Central memory CD8-positive, alpha-beta T cell (primary cell): ENCODE data around the gene OSBPL3.

Experiments used
- ATAC-seq: fragments of 150-1000 bp; cut with Tn5 transposase; replicated peaks from 2 replicates; pipeline ENCODE4 v1.10.0; 2022; ENCODE audit warnings: mild to moderate bottlenecking, moderate FRiP score, moderate number of reproducible peaks; ENCODE audit not compliant: poor library complexity, severe bottlenecking; ENCODE audit errors: extremely low read depth
- DNase-seq, 2 donors: peaks; one replicate each; pipeline ENCODE4 v3.0.0; 2021; ENCODE audit warnings: low spot score in 2 of 2
- H3K27ac Mint-ChIP-seq: one replicate; pipeline ENCODE4 v1.8.0; 2022; ENCODE audit warnings: low read depth, mild to moderate bottlenecking, moderate library complexity, mixed read lengths
- H3K27me3 Mint-ChIP-seq: one replicate; pipeline ENCODE4 v1.8.0; 2022; ENCODE audit warnings: mixed read lengths
- H3K36me3 Mint-ChIP-seq: one replicate; pipeline ENCODE4 v1.8.0; 2022; ENCODE audit warnings: mild to moderate bottlenecking, moderate library complexity, mixed read lengths; ENCODE audit not compliant: insufficient read depth
- H3K4me1 Mint-ChIP-seq: one replicate; pipeline ENCODE4 v1.8.0; 2022; ENCODE audit warnings: mixed read lengths
- H3K4me3 Mint-ChIP-seq: one replicate; pipeline ENCODE4 v1.8.0; 2022; ENCODE audit warnings: mild to moderate bottlenecking, moderate library complexity, mixed read lengths
- H3K9me3 Mint-ChIP-seq: one replicate; pipeline ENCODE4 v1.8.0; 2022; ENCODE audit warnings: mixed read lengths

OSBPL3 gene

DNA sequence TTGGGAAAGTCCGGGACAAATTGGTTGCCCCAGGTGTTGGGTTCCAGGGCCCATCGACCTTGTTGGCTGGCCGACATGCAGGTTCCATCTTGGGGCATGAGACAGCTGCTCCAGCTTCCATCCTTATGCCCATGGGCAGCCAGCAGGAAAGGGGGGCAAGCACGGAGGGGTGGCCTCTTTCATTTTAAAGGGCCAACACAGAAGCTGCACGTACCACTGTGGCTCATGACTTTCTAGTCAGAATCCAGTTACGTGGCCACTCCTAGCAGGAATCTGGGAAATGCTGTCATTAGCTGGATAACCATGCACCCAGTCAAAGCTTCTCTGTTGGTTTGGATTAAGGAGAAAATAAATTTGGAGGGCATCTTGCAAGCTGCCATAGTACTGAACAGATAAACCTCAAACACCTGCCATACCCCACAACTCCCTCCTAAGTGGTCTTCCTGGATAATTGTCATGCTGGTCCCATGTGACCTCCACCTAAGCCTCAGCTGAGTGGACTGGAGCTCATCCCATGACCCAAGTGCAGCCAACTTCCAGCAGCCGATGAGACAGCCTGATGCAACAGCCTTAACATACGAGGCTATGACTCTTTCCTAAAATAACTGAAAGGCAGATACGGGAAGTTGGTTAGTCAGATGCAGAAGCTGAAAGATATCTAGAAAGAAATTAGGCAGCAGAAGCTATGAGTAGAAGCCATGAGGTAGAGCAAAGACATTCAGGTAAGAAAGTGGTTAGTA, 201.3 kb downstream of the OSBPL3 start:
- H3K36me3 Mint-ChIP-seq, result no peaks in the 10 kb centered on the region
- H3K9me3 Mint-ChIP-seq, result no peaks in the 10 kb centered on the region
- no peak overlapping the region for H3K27ac Mint-ChIP-seq
- no peaks in the 10 kb centered on the region for H3K4me1 Mint-ChIP-seq
- H3K4me3 Mint-ChIP-seq, result no peak overlapping the region
- DNase-seq (no peak), ATAC-seq (no peak)
- H3K27me3 Mint-ChIP-seq, result no peaks in the 10 kb centered on the region

DNA sequence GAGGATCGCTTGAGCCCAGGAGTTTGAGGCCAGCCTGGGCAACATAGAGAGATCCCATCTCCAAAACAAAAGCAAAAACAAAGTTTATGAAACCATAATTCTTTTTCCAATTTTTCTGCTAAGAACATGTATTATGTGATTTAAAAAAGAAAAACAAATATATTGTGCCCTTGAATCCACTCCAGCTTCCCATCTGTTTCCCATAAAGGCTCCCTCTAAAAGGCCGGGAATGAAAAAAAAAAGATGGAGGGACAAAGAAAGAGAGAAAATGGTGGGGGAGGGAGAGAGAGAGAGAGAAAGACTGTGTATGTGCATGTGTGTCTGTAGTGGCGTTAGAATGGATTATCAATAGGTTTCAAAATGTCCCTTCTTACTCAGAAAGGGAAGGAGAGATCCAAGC, 202.2 kb downstream of the OSBPL3 start:
- DNase-seq (no peak), ATAC-seq (no peak)
- H3K36me3 Mint-ChIP-seq, result no peaks in the 10 kb centered on the region
- no peaks in the 10 kb centered on the region for H3K9me3 Mint-ChIP-seq
- H3K27me3 Mint-ChIP-seq, result no peaks in the 10 kb centered on the region
- H3K4me3 Mint-ChIP-seq, result no peak overlapping the region
- H3K4me1 Mint-ChIP-seq, result no peaks in the 10 kb centered on the region
- H3K27ac Mint-ChIP-seq, result no peak overlapping the region

DNA sequence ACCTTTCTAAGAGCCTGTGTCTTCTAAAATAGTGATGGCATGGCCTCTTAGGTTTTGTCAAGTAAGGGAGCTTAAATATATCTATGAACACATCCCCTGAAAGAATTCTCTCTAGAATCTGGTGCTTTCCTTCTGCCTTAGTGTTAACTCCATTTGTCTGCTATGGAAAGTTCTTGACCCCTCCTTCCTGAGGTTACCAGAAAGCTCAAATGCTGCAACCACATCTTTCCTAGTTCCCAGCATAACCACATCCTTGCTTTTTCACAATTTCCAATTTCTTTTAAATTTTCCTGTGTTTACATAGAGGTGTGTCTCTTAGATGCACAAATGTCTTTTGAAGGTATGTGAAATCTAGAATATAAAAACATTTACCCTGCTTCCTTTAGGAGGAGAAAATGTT, 206.3 kb downstream of the OSBPL3 start:
- DNase-seq (no peak), ATAC-seq (no peak)
- Mint-ChIP-seq H3K36me3 (peaks cover 3% of the 10 kb centered on the region), H3K27me3 (peaks cover 26% of the 10 kb centered on the region), H3K9me3 (peaks cover 8% of the 10 kb centered on the region), H3K4me1 (no peaks in the 10 kb centered on the region), H3K4me3 (no peak overlapping the region), H3K27ac (no peak overlapping the region)

DNA sequence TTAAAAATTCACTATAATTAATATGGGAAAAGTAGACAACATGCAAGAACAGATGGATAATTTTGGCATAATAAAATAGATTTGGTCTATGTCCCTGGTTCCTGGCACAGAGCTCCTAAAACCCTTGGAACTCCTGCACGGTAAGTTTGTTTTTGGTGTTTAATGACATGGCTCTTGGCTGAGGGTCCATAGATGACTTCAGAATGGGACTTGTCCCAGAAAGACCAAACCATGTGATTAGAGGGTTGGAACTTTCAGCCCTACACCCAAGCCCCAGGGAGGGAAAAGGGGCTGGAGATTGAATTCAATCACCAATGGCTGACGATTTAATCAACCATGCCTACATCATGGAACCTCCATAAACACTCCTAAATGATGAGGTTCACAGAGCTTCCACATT, 210.1 kb downstream of the OSBPL3 start:
- Mint-ChIP-seq H3K9me3 (peaks cover 8% of the 10 kb centered on the region), H3K27ac (no peak overlapping the region), H3K4me3 (no peak overlapping the region), H3K4me1 (no peaks in the 10 kb centered on the region), H3K27me3 (peaks cover 49% of the 10 kb centered on the region), H3K36me3 (peaks cover 3% of the 10 kb centered on the region)
- ATAC-seq (no peak), DNase-seq (no peak)

DNA sequence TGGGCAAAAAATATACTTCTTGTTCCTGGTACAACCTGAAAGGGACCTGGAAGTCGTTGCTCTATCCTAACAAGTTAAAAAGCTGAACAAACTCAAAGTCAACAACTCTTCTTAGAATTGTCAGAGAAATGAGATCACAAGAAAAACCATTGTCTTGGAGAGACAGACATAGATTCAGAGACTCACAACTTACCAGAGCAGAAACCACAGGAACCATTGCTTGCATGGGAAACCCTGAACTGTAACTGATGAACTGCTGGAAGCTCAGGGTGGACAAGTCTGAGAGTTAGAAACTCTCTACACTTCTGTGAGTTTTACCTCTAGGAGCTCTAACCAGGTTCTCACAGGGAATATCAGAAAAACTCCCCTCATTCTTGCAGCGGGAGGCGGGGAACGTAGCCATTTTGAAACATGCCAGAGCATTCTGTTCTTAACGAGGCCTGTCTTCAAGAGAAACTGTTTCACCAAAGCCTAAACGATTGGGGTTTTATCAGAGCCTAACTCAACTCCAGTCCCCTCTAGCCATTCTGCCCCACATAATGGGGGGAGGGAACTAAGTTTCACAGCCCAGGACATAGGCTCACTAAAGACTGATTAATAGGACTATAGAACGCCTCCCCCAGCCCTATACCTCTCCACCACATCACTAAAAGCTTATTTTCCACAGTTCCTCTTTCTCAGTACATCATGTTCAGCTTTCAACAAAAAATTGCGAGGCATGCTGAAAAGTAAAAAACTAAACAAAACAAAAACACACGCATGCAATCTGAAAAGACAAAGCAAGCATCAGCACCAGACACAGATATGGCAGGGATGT, 210.8 kb downstream of the OSBPL3 start:
- Mint-ChIP-seq H3K4me3 (no peak overlapping the region), H3K36me3 (peaks cover 3% of the 10 kb centered on the region), H3K27me3 (peaks cover 56% of the 10 kb centered on the region), H3K27ac (no peak overlapping the region), H3K9me3 (peaks cover 8% of the 10 kb centered on the region), H3K4me1 (no peaks in the 10 kb centered on the region)
- ATAC-seq (no peak), DNase-seq (no peak)

DNA sequence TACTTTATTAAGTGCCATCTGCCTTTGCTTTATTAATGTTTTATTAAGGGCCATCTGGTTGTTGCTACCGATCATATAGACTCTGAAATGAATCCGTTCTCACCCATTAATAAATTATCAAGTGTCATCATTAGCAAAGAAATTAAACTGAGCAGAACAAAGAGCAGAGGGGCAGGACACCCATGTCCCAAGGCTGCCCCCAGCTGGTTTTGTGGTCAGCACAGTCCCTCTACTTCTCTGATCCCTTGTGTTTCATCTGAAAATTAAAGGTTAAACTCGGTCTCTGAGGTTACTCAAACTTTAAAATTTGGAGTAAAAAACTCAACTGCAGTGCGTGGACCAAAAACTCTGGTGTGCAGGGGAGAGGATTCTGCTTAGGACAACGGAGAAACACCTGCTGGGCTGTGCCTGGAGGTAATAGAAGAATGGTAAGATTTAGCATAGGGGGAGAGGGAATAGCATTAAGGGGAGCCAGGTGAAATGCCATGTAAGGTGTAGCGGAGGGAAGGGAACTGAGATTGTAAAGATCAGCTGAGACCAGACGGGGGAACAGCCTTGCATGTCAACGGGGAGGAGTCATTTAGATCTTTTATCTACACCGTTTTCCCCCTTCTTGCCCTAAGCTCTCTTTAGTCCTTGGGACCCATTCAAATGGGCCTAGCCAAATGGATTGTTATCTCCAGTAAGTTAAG, 212.0 kb downstream of the OSBPL3 start:
- Mint-ChIP-seq H3K9me3 (peaks cover 8% of the 10 kb centered on the region), H3K4me3 (no peak overlapping the region), H3K27ac (no peak overlapping the region), H3K4me1 (no peaks in the 10 kb centered on the region), H3K27me3 (peaks cover 63% of the 10 kb centered on the region), H3K36me3 (peaks cover 3% of the 10 kb centered on the region)
- no peak for DNase-seq
- no peak for ATAC-seq

DNA sequence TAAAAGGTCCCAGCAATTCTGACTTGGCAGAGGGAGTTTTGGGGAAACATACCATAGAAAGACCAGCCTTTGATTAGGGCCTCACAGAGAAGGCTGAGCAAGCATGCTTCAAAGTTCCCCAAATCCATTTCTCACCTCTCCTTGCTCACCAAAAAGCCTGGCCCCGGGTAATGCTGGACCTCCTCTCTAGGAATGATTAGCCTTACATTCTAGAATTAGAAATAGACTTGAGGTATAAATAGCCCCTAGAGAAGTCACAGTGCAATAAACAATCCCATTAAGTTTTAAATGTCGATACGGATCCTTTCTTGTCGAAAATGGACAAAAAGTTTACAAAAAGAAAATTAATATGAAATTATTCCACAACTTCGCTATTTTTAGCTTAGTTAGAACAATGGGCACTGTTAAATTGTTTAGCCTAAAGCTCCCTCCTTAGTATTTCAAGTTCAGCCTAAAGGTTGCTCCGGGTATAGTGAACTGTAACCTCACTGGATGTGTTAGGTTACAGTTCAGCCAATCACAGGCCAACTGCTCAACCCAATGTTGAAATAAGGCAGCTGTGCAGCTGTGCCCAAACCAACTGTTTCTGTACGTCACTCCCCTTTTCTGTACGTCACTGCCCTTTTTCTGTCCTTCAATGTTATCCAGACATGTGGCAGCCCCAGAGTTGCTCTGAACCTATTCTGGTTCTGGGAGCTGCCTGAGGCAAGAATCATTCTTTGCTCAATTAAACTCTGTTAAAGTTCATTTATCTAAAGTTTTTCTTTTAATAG, 214.8 kb downstream of the OSBPL3 start:
- no peaks in the 10 kb centered on the region for H3K9me3 Mint-ChIP-seq
- no peaks in the 10 kb centered on the region for H3K36me3 Mint-ChIP-seq
- no peaks in the 10 kb centered on the region for H3K4me1 Mint-ChIP-seq
- ATAC-seq (no peak), DNase-seq (no peak)
- no peak overlapping the region for H3K27ac Mint-ChIP-seq
- no peak overlapping the region for H3K4me3 Mint-ChIP-seq
- peaks cover 80% of the 10 kb centered on the region for H3K27me3 Mint-ChIP-seq

DNA sequence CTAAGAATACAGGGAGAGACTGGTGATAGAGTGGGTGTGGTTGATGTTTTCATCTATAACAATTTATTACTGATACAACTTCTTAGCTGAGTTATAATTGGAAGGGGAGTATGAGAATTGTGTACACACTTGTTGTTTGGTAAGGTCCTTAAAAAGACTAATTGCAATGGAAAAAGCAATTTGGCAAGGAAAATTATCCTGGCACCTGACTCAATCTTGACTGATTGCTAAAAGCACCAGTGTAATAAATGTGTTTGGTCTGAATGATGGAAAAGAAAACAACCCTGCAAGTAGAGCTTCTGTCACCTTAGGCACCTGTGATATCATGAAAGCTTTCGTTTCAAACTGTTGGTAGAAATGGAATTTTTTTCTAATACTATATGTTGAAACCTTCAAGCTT, 216.0 kb downstream of the OSBPL3 start:
- Mint-ChIP-seq H3K4me1 (no peaks in the 10 kb centered on the region), H3K27ac (no peak overlapping the region), H3K4me3 (no peak overlapping the region), H3K36me3 (no peaks in the 10 kb centered on the region), H3K27me3 (peaks cover 80% of the 10 kb centered on the region), H3K9me3 (no peaks in the 10 kb centered on the region)
- no peak for ATAC-seq
- DNase-seq, result no peak

DNA sequence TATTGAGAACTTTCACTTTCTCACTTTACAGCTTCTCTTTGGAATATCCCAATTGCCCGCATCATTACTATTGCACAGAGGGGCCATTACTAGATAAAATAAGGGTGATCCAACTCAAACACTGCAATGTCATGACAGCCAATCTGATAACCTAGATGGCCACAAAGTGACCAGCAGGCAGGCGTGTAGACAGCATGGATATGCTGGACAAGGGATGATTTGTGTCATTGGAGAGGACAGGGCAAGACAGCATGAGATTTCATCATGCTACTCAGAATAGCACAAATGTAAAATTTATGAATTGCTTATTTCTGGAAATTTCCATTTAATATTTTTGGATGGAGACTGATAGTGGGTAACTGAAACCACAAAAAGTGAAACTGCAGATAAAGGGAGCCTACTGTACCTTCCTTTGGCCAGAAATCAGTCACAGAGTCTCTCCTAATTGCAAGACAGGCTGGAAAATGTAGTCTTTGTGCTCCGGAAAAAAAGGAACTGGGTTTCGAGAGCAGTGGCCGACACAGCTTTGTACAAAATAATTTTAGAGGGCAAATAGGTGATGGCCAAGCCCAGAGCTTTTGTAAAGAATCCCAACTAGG, 216.6 kb downstream of the OSBPL3 start:
- H3K27me3 Mint-ChIP-seq, result peaks cover 80% of the 10 kb centered on the region
- no peaks in the 10 kb centered on the region for H3K9me3 Mint-ChIP-seq
- H3K36me3 Mint-ChIP-seq, result peaks cover 2% of the 10 kb centered on the region
- H3K27ac Mint-ChIP-seq, result no peak overlapping the region
- no peak for DNase-seq
- ATAC-seq, result no peak
- no peaks in the 10 kb centered on the region for H3K4me1 Mint-ChIP-seq
- H3K4me3 Mint-ChIP-seq, result no peak overlapping the region

DNA sequence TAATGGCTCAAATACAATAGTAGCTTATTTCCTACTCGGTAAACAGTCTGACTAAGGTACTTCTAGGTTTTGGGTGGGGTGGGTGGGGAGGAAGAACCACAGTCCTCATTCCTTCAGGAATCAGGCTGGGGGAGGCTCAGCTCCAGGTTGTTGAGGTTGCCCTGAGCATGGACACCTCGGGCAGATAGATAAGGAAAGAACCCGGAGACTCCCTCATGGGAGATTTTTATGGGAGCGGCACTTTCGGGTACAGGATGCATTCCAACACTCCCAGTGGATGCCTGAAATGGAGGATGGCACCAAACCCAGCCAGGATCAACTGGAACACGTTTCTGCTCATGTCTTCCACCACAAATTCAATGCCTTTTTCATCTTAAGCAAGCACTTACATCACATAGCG, 217.2 kb downstream of the OSBPL3 start:
- H3K36me3 Mint-ChIP-seq, result peaks cover 2% of the 10 kb centered on the region
- no peak for ATAC-seq
- peaks cover 80% of the 10 kb centered on the region for H3K27me3 Mint-ChIP-seq

DNA sequence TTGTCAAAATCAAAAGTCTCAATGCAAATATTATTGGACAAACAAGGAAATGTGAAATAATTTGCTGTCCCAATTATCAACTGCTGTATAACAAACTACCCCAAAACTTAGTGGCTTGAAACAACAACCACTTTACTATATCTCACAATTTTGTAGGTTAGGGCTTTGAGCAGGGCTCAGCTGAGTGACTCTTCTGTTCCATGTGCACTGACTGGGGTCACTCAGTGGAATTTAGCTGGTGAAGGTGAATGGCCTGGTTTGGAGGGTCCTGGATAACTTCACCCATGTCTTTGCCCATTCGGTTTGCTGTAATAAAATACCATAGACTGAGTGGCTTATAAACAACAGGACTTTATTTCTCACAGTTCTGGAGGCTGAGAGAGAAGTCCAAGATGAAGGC, 219.0 kb downstream of the OSBPL3 start:
- Mint-ChIP-seq H3K27me3 (peaks cover 91% of the 10 kb centered on the region), H3K4me1 (peaks cover 11% of the 10 kb centered on the region), H3K27ac (no peak overlapping the region), H3K4me3 (no peak overlapping the region), H3K36me3 (peaks cover 4% of the 10 kb centered on the region), H3K9me3 (no peaks in the 10 kb centered on the region)
- ATAC-seq (no peak), DNase-seq (no peak)

More for the DNA sequence above, 217.2 kb downstream of the OSBPL3 start:
- H3K4me1 Mint-ChIP-seq, result no peaks in the 10 kb centered on the region
- no peaks in the 10 kb centered on the region for H3K9me3 Mint-ChIP-seq
- H3K27ac Mint-ChIP-seq, result no peak overlapping the region
- no peak overlapping the region for H3K4me3 Mint-ChIP-seq
- DNase-seq, result no peak
